ENCODE measurements around the gene LCN15.
"Not testable (repeated sequence)": the region's sequence is repeated elsewhere in the genome, so short reads cannot be mapped to it uniquely, and the experiment has no call there.

GRCh38 chr9:136803009-136803550 is 38.8 kb upstream of the LCN15 start:
- TF ChIP-seq CTCF (conservative IDR thresholded peaks at IDR 0.05; ENCODE audit: low read depth, low read length); EZH2 (IDR thresholded peaks at IDR 0.05; ENCODE audit: low read length, unreplicated experiment); EZH2phosphoT487 (IDR thresholded peaks at IDR 0.05; ENCODE audit: borderline replicate concordance, low read length): not testable (repeated sequence)

Data from PC-3 (cell line).